Central memory CD8-positive, alpha-beta T cell (primary cell): Measurements from ENCODE around the gene PALM2AKAP2.

Experiments
- ATAC-seq: fragments of 150-1000 bp; cut with Tn5 transposase; replicated peaks from 2 replicates; pipeline ENCODE4 v1.10.0; 2022; ENCODE audit warnings: mild to moderate bottlenecking, moderate FRiP score, moderate number of reproducible peaks; ENCODE audit not compliant: poor library complexity, severe bottlenecking; ENCODE audit errors: extremely low read depth
- DNase-seq, 2 donors: peaks; one replicate each; pipeline ENCODE4 v3.0.0; 2021; ENCODE audit warnings: low spot score in 2 of 2
- H3K27ac Mint-ChIP-seq: one replicate; pipeline ENCODE4 v1.8.0; 2022; ENCODE audit warnings: low read depth, mild to moderate bottlenecking, moderate library complexity, mixed read lengths
- H3K27me3 Mint-ChIP-seq: one replicate; pipeline ENCODE4 v1.8.0; 2022; ENCODE audit warnings: mixed read lengths
- H3K36me3 Mint-ChIP-seq: one replicate; pipeline ENCODE4 v1.8.0; 2022; ENCODE audit warnings: mild to moderate bottlenecking, moderate library complexity, mixed read lengths; ENCODE audit not compliant: insufficient read depth
- H3K4me1 Mint-ChIP-seq: one replicate; pipeline ENCODE4 v1.8.0; 2022; ENCODE audit warnings: mixed read lengths
- H3K4me3 Mint-ChIP-seq: one replicate; pipeline ENCODE4 v1.8.0; 2022; ENCODE audit warnings: mild to moderate bottlenecking, moderate library complexity, mixed read lengths
- H3K9me3 Mint-ChIP-seq: one replicate; pipeline ENCODE4 v1.8.0; 2022; ENCODE audit warnings: mixed read lengths

The PALM2AKAP2 gene

GRCh38 chr9:109779711-109780452 lies at the start of gene PALM2AKAP2:
Gene PALM2AKAP2, plus strand, starts transcription at chr9:109780198. Its CDS starts 291 bp downstream, at chr9:109780489.
- H3K4me1 Mint-ChIP-seq = no peaks in the 10 kb centered on the region
- no peak within 1 kb of the TSS for H3K27ac Mint-ChIP-seq
- H3K4me3 Mint-ChIP-seq = no peak within 1 kb of the TSS
- H3K36me3 Mint-ChIP-seq = no peaks in the 10 kb centered on the region
- peaks cover 5% of the 10 kb centered on the region for H3K9me3 Mint-ChIP-seq
- H3K27me3 Mint-ChIP-seq = peaks cover 33% of the 10 kb centered on the region
- DNase-seq (no peak), ATAC-seq (no peak)

DNA sequence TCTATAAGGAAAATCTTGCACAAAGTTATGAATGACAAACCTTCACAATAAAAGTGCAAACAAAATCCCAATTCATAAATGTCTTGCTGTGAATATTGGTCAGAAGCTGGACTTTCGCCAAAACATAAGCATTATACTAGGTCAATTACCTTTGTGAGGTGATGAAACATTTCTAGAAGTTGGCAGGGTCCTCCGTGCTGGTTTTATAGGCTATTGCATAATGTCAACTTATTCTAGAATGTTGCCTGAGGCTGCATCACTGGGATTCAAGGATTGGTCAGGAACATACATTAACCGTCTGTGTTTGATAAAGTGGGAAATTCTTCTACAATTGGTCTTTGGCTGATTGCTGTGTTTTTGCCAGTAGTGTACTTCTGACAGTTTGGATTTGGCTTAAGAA lies 49.8 kb upstream of the PALM2AKAP2 start:
- no peak for DNase-seq
- ATAC-seq = no peak
- Mint-ChIP-seq H3K27ac (no peak overlapping the region), H3K36me3 (no peaks in the 10 kb centered on the region), H3K9me3 (no peaks in the 10 kb centered on the region), H3K4me1 (no peaks in the 10 kb centered on the region), H3K4me3 (no peak overlapping the region), H3K27me3 (peaks cover 21% of the 10 kb centered on the region)

- ATAC-seq (no peak), DNase-seq (no peak)
- Mint-ChIP-seq H3K4me1 (no peaks in the 10 kb centered on the region), H3K4me3 (no peak overlapping the region), H3K27ac (no peak overlapping the region), H3K36me3 (no peaks in the 10 kb centered on the region), H3K27me3 (peaks cover 28% of the 10 kb centered on the region), H3K9me3 (peaks cover 5% of the 10 kb centered on the region)
These were observed 46.3 kb upstream of the PALM2AKAP2 start for GRCh38 chr9:109733690-109734089.

DNA sequence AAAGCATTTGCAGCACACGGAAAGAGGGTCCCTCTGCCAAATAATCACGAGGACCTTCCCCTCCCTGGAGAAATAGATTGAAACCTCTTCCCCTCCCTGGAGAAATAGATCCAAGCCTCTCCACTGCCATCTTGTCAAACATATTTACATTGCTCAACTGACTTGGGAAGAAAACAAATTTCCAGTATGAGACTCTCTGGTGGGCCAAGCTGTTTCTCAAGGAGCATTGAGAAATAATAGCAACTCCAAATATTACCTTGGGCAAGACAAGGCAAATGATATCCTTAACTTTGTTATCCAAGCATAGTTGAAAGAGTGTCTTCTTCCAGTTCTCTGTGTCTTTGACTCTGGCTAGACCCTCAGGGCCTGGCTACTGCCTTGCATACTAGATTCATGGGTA lies 45.2 kb upstream of the PALM2AKAP2 start:
- no peak overlapping the region for H3K4me3 Mint-ChIP-seq
- peaks cover 28% of the 10 kb centered on the region for H3K27me3 Mint-ChIP-seq
- ATAC-seq (no peak), DNase-seq (no peak)
- no peak overlapping the region for H3K27ac Mint-ChIP-seq
- no peaks in the 10 kb centered on the region for H3K4me1 Mint-ChIP-seq
- no peaks in the 10 kb centered on the region for H3K36me3 Mint-ChIP-seq
- peaks cover 6% of the 10 kb centered on the region for H3K9me3 Mint-ChIP-seq

GRCh38 chr9:109735801-109736200 lies 44.2 kb upstream of the PALM2AKAP2 start:
- Mint-ChIP-seq H3K9me3 (peaks cover 12% of the 10 kb centered on the region), H3K36me3 (no peaks in the 10 kb centered on the region), H3K27ac (no peak overlapping the region), H3K4me1 (no peaks in the 10 kb centered on the region), H3K27me3 (peaks cover 28% of the 10 kb centered on the region), H3K4me3 (no peak overlapping the region)
- ATAC-seq (no peak), DNase-seq (no peak)

GRCh38 chr9:109737295-109737694 lies 42.7 kb upstream of the PALM2AKAP2 start:
- DNase-seq = no peak
- H3K9me3 Mint-ChIP-seq = peaks cover 12% of the 10 kb centered on the region
- ATAC-seq = no peak
- peaks cover 20% of the 10 kb centered on the region for H3K27me3 Mint-ChIP-seq
- H3K4me3 Mint-ChIP-seq = no peak overlapping the region
- H3K36me3 Mint-ChIP-seq = no peaks in the 10 kb centered on the region
- H3K27ac Mint-ChIP-seq = no peak overlapping the region
- no peaks in the 10 kb centered on the region for H3K4me1 Mint-ChIP-seq

DNA sequence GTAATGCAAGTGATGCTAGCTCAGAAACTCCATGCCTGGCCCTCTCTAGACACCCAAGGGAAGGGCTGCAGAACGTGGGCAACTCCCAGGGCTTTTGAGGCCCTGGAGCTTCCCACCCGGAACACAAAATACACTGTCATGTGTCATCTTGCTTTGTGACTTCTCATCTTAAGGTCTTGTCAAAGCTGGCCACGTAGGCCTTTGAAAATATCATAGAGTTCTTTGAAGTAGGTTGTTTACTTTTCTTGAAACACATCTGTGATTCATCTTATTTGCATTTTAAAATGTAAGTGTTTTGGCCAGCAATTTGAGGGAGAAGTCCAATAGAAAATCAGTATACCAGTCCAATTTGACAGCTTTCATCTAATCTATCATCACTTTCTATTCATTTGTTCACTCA lies 40.2 kb upstream of the PALM2AKAP2 start:
- no peak for ATAC-seq

GRCh38 chr9:109742776-109743348 lies 37.1 kb upstream of the PALM2AKAP2 start:
- Mint-ChIP-seq H3K9me3 (peaks cover 7% of the 10 kb centered on the region), H3K36me3 (no peaks in the 10 kb centered on the region), H3K27ac (no peak overlapping the region), H3K27me3 (peaks cover 19% of the 10 kb centered on the region), H3K4me1 (no peaks in the 10 kb centered on the region), H3K4me3 (no peak overlapping the region)
- DNase-seq (no peak), ATAC-seq (no peak)

More for the DNA sequence above, 40.2 kb upstream of the PALM2AKAP2 start:
- Mint-ChIP-seq H3K9me3 (peaks cover 12% of the 10 kb centered on the region), H3K27me3 (peaks cover 20% of the 10 kb centered on the region), H3K27ac (no peak overlapping the region), H3K4me3 (no peak overlapping the region), H3K36me3 (no peaks in the 10 kb centered on the region), H3K4me1 (no peaks in the 10 kb centered on the region)
- DNase-seq = no peak

- H3K9me3 Mint-ChIP-seq = peaks cover 7% of the 10 kb centered on the region
- no peaks in the 10 kb centered on the region for H3K4me1 Mint-ChIP-seq
- H3K27ac Mint-ChIP-seq = no peak overlapping the region
- no peaks in the 10 kb centered on the region for H3K36me3 Mint-ChIP-seq
- H3K27me3 Mint-ChIP-seq = peaks cover 19% of the 10 kb centered on the region
- ATAC-seq = no peak
- H3K4me3 Mint-ChIP-seq = no peak overlapping the region
- DNase-seq = no peak
These were observed 36.3 kb upstream of the PALM2AKAP2 start for GRCh38 chr9:109743696-109744095.

- Mint-ChIP-seq H3K9me3 (no peaks in the 10 kb centered on the region), H3K27me3 (peaks cover 19% of the 10 kb centered on the region), H3K27ac (no peak overlapping the region), H3K36me3 (no peaks in the 10 kb centered on the region), H3K4me1 (no peaks in the 10 kb centered on the region), H3K4me3 (no peak overlapping the region)
- DNase-seq = no peak
- no peak for ATAC-seq
These were observed 34.4 kb upstream of the PALM2AKAP2 start for GRCh38 chr9:109745335-109746283.

- DNase-seq = no peak
- Mint-ChIP-seq H3K4me3 (no peak overlapping the region), H3K27me3 (peaks cover 10% of the 10 kb centered on the region), H3K36me3 (peaks cover 4% of the 10 kb centered on the region), H3K9me3 (peaks cover 12% of the 10 kb centered on the region), H3K4me1 (no peaks in the 10 kb centered on the region), H3K27ac (no peak overlapping the region)
- no peak for ATAC-seq
These were observed 28.7 kb upstream of the PALM2AKAP2 start for GRCh38 chr9:109751253-109751652.

DNA sequence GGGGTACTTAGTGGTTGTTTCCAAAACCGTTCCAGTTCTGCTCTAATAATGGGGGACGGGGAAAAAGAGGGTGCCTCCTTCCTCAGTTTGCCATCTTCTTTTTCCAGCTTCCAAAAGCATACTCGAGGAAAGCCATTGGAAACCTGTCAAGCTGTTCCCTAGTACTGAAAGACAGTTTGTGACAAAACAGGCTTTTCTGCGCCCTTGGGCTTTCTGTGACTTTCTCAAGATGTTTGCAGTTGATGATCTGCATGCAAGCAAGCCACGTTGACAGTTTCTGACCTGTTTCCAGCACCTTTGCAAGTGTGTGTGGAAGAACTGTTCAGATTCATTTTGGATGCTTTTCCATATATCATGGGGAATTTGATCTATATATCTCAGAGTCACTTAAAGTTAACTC lies 26.7 kb upstream of the PALM2AKAP2 start:
- H3K27ac Mint-ChIP-seq = no peak overlapping the region
- peaks cover 10% of the 10 kb centered on the region for H3K27me3 Mint-ChIP-seq
- no peak for ATAC-seq

More for the DNA sequence above, 26.7 kb upstream of the PALM2AKAP2 start:
- no peaks in the 10 kb centered on the region for H3K4me1 Mint-ChIP-seq
- peaks cover 12% of the 10 kb centered on the region for H3K9me3 Mint-ChIP-seq
- DNase-seq = no peak
- no peak overlapping the region for H3K4me3 Mint-ChIP-seq
- H3K36me3 Mint-ChIP-seq = peaks cover 4% of the 10 kb centered on the region
